ENCODE measurements around the gene KIF14. TPM values are rescaled to one million over a fixed set of nuclear protein-coding genes. Genes with fewer than 3 reads are reported as not detected.

KIF14 gene
- total and polyA plus RNA-seq, 2 of the 8 experiments (the other 6 are each of a cell fraction or from before 2014, with no cell fraction given), result 2.6 to 23.3 TPM

GRCh38 chr1:200640373-200640962 lies 19.9 kb upstream of the KIF14 start:
- Histone ChIP-seq H3K9ac (replicated peaks in 1 of 4; ENCODE audit: extremely low read depth in 1 of 4, low read depth in 3 of 4, low read length in 3 of 4) (no peak overlapping the region), H3K4me2 (ENCODE audit: insufficient read depth in 1 of 2, low read depth in 2 of 2, low read length in 2 of 2) (no peak overlapping the region)
- FAIRE-seq, result no peak

More at GRCh38 chr1:200640373-200640962, 19.9 kb upstream of the KIF14 start:
- Histone ChIP-seq H3K23ac (ENCODE audit: insufficient read length) (no peak overlapping the region), H3K14ac (ENCODE audit: insufficient read length) (no peak overlapping the region), H2BK12ac (ENCODE audit: low read depth, low read length) (no peak overlapping the region), H3K56ac (replicated peaks; ENCODE audit: insufficient read length, low read depth, low read length) (no peak overlapping the region), H4K5ac (ENCODE audit: insufficient read length, low read depth, low read length) (no peak overlapping the region), H3K4ac (replicated peaks; ENCODE audit: insufficient read length, low read depth, low read length) (no peak overlapping the region), H3K27ac (ENCODE audit: low read depth, low read length) (no peak overlapping the region), H3K23me2 (ENCODE audit: low read depth, low read length) (no peaks in the 10 kb centered on the region), H2BK15ac (ENCODE audit: low read length) (no peak overlapping the region), H4K20me1 (replicated peaks in 1 of 2; ENCODE audit: control insufficient read depth in 1 of 2, insufficient read depth in 2 of 2, low read length in 2 of 2) (no peaks in the 10 kb centered on the region), H3K36me3 (ENCODE audit: control insufficient read depth in 2 of 4, insufficient read depth in 4 of 4, low read length in 3 of 4) (peaks cover 0 to 2% (median 0%) of the 10 kb centered on the region in 4 experiments; a peak in 1 of 8 replicates), H2AFZ (ENCODE audit: low read length) (no peak overlapping the region), H4K91ac (replicated peaks; ENCODE audit: insufficient read length, low read length) (no peak overlapping the region), H3K79me1 (ENCODE audit: low read depth, low read length) (no peaks in the 10 kb centered on the region), H3K27me3 (replicated peaks in 1 of 4; ENCODE audit: control insufficient read depth in 3 of 4, extremely low read depth in 1 of 4, insufficient read depth in 3 of 4, low read length in 3 of 4) (no peaks in the 10 kb centered on the region), H2BK20ac (ENCODE audit: low read length) (no peak overlapping the region), H4K8ac (ENCODE audit: extremely low read depth, insufficient read depth, low read length) (no peak overlapping the region), H3K9me3 (ENCODE audit: insufficient read depth in 2 of 2, low read depth in 1 of 2, low read length in 1 of 2) (no peaks in the 10 kb centered on the region), H2BK120ac (replicated peaks; ENCODE audit: low read depth, low read length) (no peak overlapping the region), H2AK5ac (ENCODE audit: low read depth, low read length) (no peak overlapping the region), H3K79me2 (ENCODE audit: control insufficient read depth in 1 of 2, insufficient read depth in 2 of 2, low read length in 2 of 2) (no peaks in the 10 kb centered on the region), H3K18ac (ENCODE audit: extremely low read depth, low read length) (no peak overlapping the region), H2BK5ac (ENCODE audit: low read depth, low read length) (no peak overlapping the region), H3K4me1 (replicated peaks in 1 of 4; ENCODE audit: control insufficient read depth in 3 of 4, insufficient read depth in 4 of 4, low read length in 3 of 4) (no peaks in the 10 kb centered on the region), H3K4me3 (ENCODE audit: extremely low read depth in 1 of 4, insufficient read depth in 2 of 4, low read depth in 3 of 4, low read length in 4 of 4) (no peak overlapping the region)
- 82% methylated on average over 4 of the region's 4 CpGs; no CpG with 5 or more reads in 1 of the 2 experiments for WGBS, 2 experiments (ENCODE audit: extremely low coverage in 1 of 2, insufficient coverage in 1 of 2, insufficient read length in 1 of 2, insufficient replicate concordance in 2 of 2, low coverage in 1 of 2, low lambda C conversion rate in 2 of 2, missing lambda C conversion rate in 1 of 2)
- ChIA-PET CTCF (ENCODE audit: partially characterized antibody) (interaction anchor here (0.6 to 1.5 kb wide), 3 partner anchors 221 to 1297 kb away, joined by 3 to 7 read pairs (median 3); no protein-coding TSS in a partner anchor), POLR2A (ENCODE audit: partially characterized antibody) (interaction anchor here (0.6 kb wide), 1 partner anchor 1103 kb away, joined by 3 read pairs; no protein-coding TSS in a partner anchor)
- DNase-seq (ENCODE audit: low read depth in 1 of 2, low spot score in 2 of 2), result no peak

Measured in H1 (cell line).